SH-SY5Y (cell line): ENCODE results near the gene POU3F1.

Experiments used
- GATA2 ChIP-seq: IDR thresholded peaks from 2 replicates; pipeline ENCODE4 v1.6.1; 2011; ENCODE audit warnings: mild to moderate bottlenecking, low read depth, low read length
- GATA3 ChIP-seq: IDR thresholded peaks from 2 replicates; pipeline ENCODE4 v1.6.1; 2011; ENCODE audit warnings: low read depth, mild to moderate bottlenecking, low read length, moderate library complexity

DNA sequence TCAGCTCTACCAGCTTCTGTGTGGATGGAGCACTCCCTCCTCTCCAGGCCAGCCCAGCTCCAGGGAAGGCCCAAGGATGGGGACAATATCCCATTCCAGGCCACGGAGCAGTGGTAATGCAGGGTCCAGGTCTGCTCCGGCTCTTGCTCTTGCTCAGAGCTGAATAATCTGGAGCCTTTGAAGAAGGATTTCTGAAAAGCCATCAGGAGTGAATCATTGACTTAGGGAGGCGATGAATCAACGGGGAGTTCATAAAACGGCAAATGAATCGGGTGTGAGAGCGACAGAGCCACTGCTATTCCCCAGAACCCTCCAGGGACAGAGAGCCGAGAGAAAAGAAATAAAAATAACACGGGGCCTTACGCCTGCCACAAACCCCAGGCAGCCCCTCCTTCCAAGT, 7.7 kb downstream of the POU3F1 start:
- TF ChIP-seq GATA3 (no peak), GATA2 (no peak)
